ENCODE data around the gene FILIP1.

The FILIP1 gene

GRCh38 chr6:75296811-75297779, 196.5 kb downstream of the FILIP1 start:
- in situ Hi-C loops (cut with HindIII; ENCODE audit: low sequenced_read_pairs): no loop called here
- no peak overlapping the region for H3K4me3 ChIP-seq (ENCODE audit: low read depth, low read length)
- TF ChIP-seq CTCF (IDR thresholded peaks at IDR 0.05; ENCODE audit: low read depth, low read length): peak; percentile 51
- DNase-seq (ENCODE audit: low read depth, low spot score): peak; percentile 77

GRCh38 chr6:75292555-75292954, 201.0 kb downstream of the FILIP1 start:
- no peak for TF ChIP-seq CTCF (IDR thresholded peaks at IDR 0.05; ENCODE audit: low read depth, low read length)
- in situ Hi-C loops (cut with HindIII; ENCODE audit: low sequenced_read_pairs): no loop called here
- no peak for DNase-seq (ENCODE audit: low read depth, low spot score)

GRCh38 chr6:75291744-75292143, 201.9 kb downstream of the FILIP1 start:
- no peak overlapping the region for H3K4me3 ChIP-seq (ENCODE audit: low read depth, low read length)
- no peak for DNase-seq (ENCODE audit: low read depth, low spot score)
- in situ Hi-C loops (cut with HindIII; ENCODE audit: low sequenced_read_pairs): no loop called here
- TF ChIP-seq CTCF (IDR thresholded peaks at IDR 0.05; ENCODE audit: low read depth, low read length): no peak

More at GRCh38 chr6:75292555-75292954, 201.0 kb downstream of the FILIP1 start:
- no peak overlapping the region for H3K4me3 ChIP-seq (ENCODE audit: low read depth, low read length)

GRCh38 chr6:75291331-75291730, 202.3 kb downstream of the FILIP1 start:
- no peak overlapping the region for H3K4me3 ChIP-seq (ENCODE audit: low read depth, low read length)
- in situ Hi-C loops (cut with HindIII; ENCODE audit: low sequenced_read_pairs): no loop called here
- no peak for TF ChIP-seq CTCF (IDR thresholded peaks at IDR 0.05; ENCODE audit: low read depth, low read length)
- DNase-seq (ENCODE audit: low read depth, low spot score): no peak

GRCh38 chr6:75290136-75290945, 203.3 kb downstream of the FILIP1 start:
- in situ Hi-C loops (cut with HindIII; ENCODE audit: low sequenced_read_pairs): no loop called here
- no peak for TF ChIP-seq CTCF (IDR thresholded peaks at IDR 0.05; ENCODE audit: low read depth, low read length)
- H3K4me3 ChIP-seq (ENCODE audit: low read depth, low read length): no peak overlapping the region
- DNase-seq (ENCODE audit: low read depth, low spot score): no peak

- DNase-seq (ENCODE audit: low read depth, low spot score): no peak
- TF ChIP-seq CTCF (IDR thresholded peaks at IDR 0.05; ENCODE audit: low read depth, low read length): no peak
- in situ Hi-C loops (cut with HindIII; ENCODE audit: low sequenced_read_pairs): no loop called here
- H3K4me3 ChIP-seq (ENCODE audit: low read depth, low read length): no peak overlapping the region
Measured at GRCh38 chr6:75288023-75288422, 205.6 kb downstream of the FILIP1 start.

Measured in astrocyte of the spinal cord (primary cell).